ACHN (cell line): ENCODE data around the gene GOLGA1.
"Not testable (repeated sequence)": the region's sequence is repeated elsewhere in the genome, so short reads cannot be mapped to it uniquely, and the experiment has no call there.

Experiments used
- DNase-seq: peaks from one replicate; pipeline ENCODE4 v3.0.0-alpha.2; 2015
- in situ Hi-C: cut with HindIII; loops from 2 replicates; pipeline ENCODE4 v1.10.0; 2017; ENCODE audit warnings: low sequenced_read_pairs, low pct_ligation_motif_present, low pct_unique_long_range_greater_than_20kb

The GOLGA1 gene

GRCh38 chr9:124940894-124941678 lies at the start of gene GOLGA1:
TSS of gene GOLGA1 (minus strand) at chr9:124941083. CDS start at chr9:124938711, 2,372 bp downstream.
- DNase-seq, result peak; percentile 91
- in situ Hi-C loops, result no loop called here

GRCh38 chr9:124983698-124984097 lies 42.8 kb upstream of the GOLGA1 start:
- in situ Hi-C loops, result no loop called here
- DNase-seq, result no peak

GRCh38 chr9:124980431-124980830 lies 39.5 kb upstream of the GOLGA1 start:
- in situ Hi-C loops, result no loop called here
- no peak for DNase-seq

- DNase-seq, result no peak
- in situ Hi-C loops, result no loop called here
These were observed 34.2 kb upstream of the GOLGA1 start for GRCh38 chr9:124975131-124975530.

GRCh38 chr9:124973807-124974206 lies 32.9 kb upstream of the GOLGA1 start:
- in situ Hi-C loops, result no loop called here
- DNase-seq, result no peak

- in situ Hi-C loops, result no loop called here
- no peak for DNase-seq
These were observed 31.4 kb upstream of the GOLGA1 start for GRCh38 chr9:124972241-124972770.

GRCh38 chr9:124969401-124969800 lies 28.5 kb upstream of the GOLGA1 start:
- DNase-seq, result no peak
- in situ Hi-C loops, result no loop called here

GRCh38 chr9:124968238-124968637 lies 27.4 kb upstream of the GOLGA1 start:
- in situ Hi-C loops, result no loop called here
- DNase-seq, result no peak

GRCh38 chr9:124965775-124966568 lies 25.1 kb upstream of the GOLGA1 start:
- in situ Hi-C loops, DNase-seq: not testable (repeated sequence)

GRCh38 chr9:124964604-124965003 lies 23.7 kb upstream of the GOLGA1 start:
- DNase-seq, result no peak
- in situ Hi-C loops, result no loop called here

GRCh38 chr9:124964056-124964455 lies 23.2 kb upstream of the GOLGA1 start:
- DNase-seq, result no peak
- in situ Hi-C loops, result no loop called here

GRCh38 chr9:124960409-124960752 lies 19.5 kb upstream of the GOLGA1 start:
- in situ Hi-C loops, result no loop called here

GRCh38 chr9:124959671-124960408 lies 19.0 kb upstream of the GOLGA1 start:
- in situ Hi-C loops, DNase-seq: not testable (repeated sequence)

More at GRCh38 chr9:124960409-124960752, 19.5 kb upstream of the GOLGA1 start:
- no peak for DNase-seq

- in situ Hi-C loops, result no loop called here
These were observed 13.4 kb upstream of the GOLGA1 start for GRCh38 chr9:124954255-124954654.

GRCh38 chr9:124950050-124950718 lies 9.3 kb upstream of the GOLGA1 start:
- DNase-seq, result no peak
- in situ Hi-C loops, result no loop called here

More at GRCh38 chr9:124954255-124954654, 13.4 kb upstream of the GOLGA1 start:
- DNase-seq, result no peak

GRCh38 chr9:124949387-124949786 lies 8.5 kb upstream of the GOLGA1 start:
- no peak for DNase-seq
- in situ Hi-C loops, result no loop called here

GRCh38 chr9:124947727-124948391 lies 7.0 kb upstream of the GOLGA1 start:
- in situ Hi-C loops, result no loop called here
- no peak for DNase-seq

GRCh38 chr9:124946167-124946566 lies 5.3 kb upstream of the GOLGA1 start:
- in situ Hi-C loops, result no loop called here
- DNase-seq, result no peak
